GM12864 (cell line): Measurements from ENCODE around the gene SULT1A1.
"Not testable (repeated sequence)": the region's sequence is repeated elsewhere in the genome, so short reads cannot be mapped to it uniquely, and the experiment has no call there.

Source experiments
- DNase-seq: peaks from one replicate; pipeline ENCODE4 v3.0.0-alpha.2; 2011; ENCODE audit warnings: low read depth
- H3K4me3 ChIP-seq: 2 replicates; pipeline ENCODE4 v1.5.1; 2011; ENCODE audit warnings: mild to moderate bottlenecking, low read depth, low read length, control low read depth
- CTCF ChIP-seq: IDR thresholded peaks from 2 replicates; pipeline ENCODE4 v1.5.1; 2011; ENCODE audit warnings: low read depth, mild to moderate bottlenecking, moderate library complexity, low read length, control low read depth, inconsistent platforms; ENCODE audit errors: missing control alignments

Gene SULT1A1

GRCh38 chr16:28609631-28610594, at the start of gene SULT1A1:
Gene SULT1A1 (minus strand): TSS chr16:28610044. CDS start chr16:28608855, 1,189 bp downstream.
- no peak within 1 kb of the TSS for H3K4me3 ChIP-seq
- TF ChIP-seq CTCF: no peak
- DNase-seq: no peak

- peak; percentile 43 for DNase-seq
- H3K4me3 ChIP-seq: not testable (repeated sequence)
Observed at GRCh38 chr16:28639959-28640358, 30.1 kb upstream of the SULT1A1 start.

GRCh38 chr16:28638359-28638758, 28.5 kb upstream of the SULT1A1 start:
- H3K4me3 ChIP-seq, DNase-seq: not testable (repeated sequence)

- DNase-seq, H3K4me3 ChIP-seq: not testable (repeated sequence)
Observed at GRCh38 chr16:28637765-28638164, 27.9 kb upstream of the SULT1A1 start, which contains the start of gene NPIPB8. Gene NPIPB8 (plus strand): TSS chr16:28638065. CDS start chr16:28638361, 296 bp downstream.

- not testable (repeated sequence) for H3K4me3 ChIP-seq, DNase-seq
Observed at GRCh38 chr16:28636093-28636823, 26.4 kb upstream of the SULT1A1 start.

- not testable (repeated sequence) for DNase-seq
Observed at GRCh38 chr16:28630905-28631304, 21.1 kb upstream of the SULT1A1 start.

GRCh38 chr16:28623172-28623711, 13.4 kb upstream of the SULT1A1 start:
- peak overlapping the region; percentile 70 for H3K4me3 ChIP-seq
- no peak for DNase-seq

More at GRCh38 chr16:28630905-28631304, 21.1 kb upstream of the SULT1A1 start:
- H3K4me3 ChIP-seq: not testable (repeated sequence)

GRCh38 chr16:28622532-28623171, 12.8 kb upstream of the SULT1A1 start:
- DNase-seq: not testable (repeated sequence)
- H3K4me3 ChIP-seq: peak overlapping the region; percentile 70

More at GRCh38 chr16:28623172-28623711, 13.4 kb upstream of the SULT1A1 start:
- TF ChIP-seq CTCF: no peak

GRCh38 chr16:28621481-28622155, 11.8 kb upstream of the SULT1A1 start:
- no peak overlapping the region; the same call in 1 of the 2 replicates for H3K4me3 ChIP-seq
- TF ChIP-seq CTCF: no peak
- no peak for DNase-seq

GRCh38 chr16:28620316-28620715, 10.5 kb upstream of the SULT1A1 start:
- H3K4me3 ChIP-seq, DNase-seq: not testable (repeated sequence)
